Transverse colon (tissue), 3 donors: ENCODE measurements around the gene ALKBH4.

Experiments used
- CTCF ChIP-seq, 5 experiments: fragments of 200-600 bp in 3 of 5; fragments of 450-650 bp in 2 of 5; sonication (generic) in 3 of 5; IDR thresholded peaks; 1 replicate in 2 of 5; 2 replicates in 3 of 5; pipeline ENCODE4 v1.5.1; 2016 to 2017; ENCODE audit warnings: antibody characterized with exemption in 5 of 5, inconsistent platforms in 3 of 5, mild to moderate bottlenecking in 2 of 5, moderate library complexity in 1 of 5
- POLR2A ChIP-seq: fragments of 450-650 bp; IDR thresholded peaks from one replicate; pipeline ENCODE4 v1.6.1; 2016; ENCODE audit warnings: antibody characterized with exemption, mild to moderate bottlenecking, moderate library complexity

GRCh38 chr7:102446387-102447156 is 18.1 kb downstream of the ALKBH4 start:
- TF ChIP-seq POLR2A: no peak
- no peak for TF ChIP-seq CTCF (IDR thresholded peaks at IDR 0.05)
